HCT116 (cell line): Measurements from ENCODE around the gene ALKBH6.

Experiments
- EZH2 ChIP-seq: fragments of 200-600 bp; sonication (generic); IDR thresholded peaks from 2 replicates; pipeline ENCODE4 v1.6.1; 2017; ENCODE audit warnings: antibody characterized with exemption, mixed run types
- FOSL1 ChIP-seq: IDR thresholded peaks from 2 replicates; pipeline ENCODE4 v1.6.1; 2012; ENCODE audit warnings: low read depth
- POLR2A ChIP-seq: IDR thresholded peaks from 2 replicates; pipeline ENCODE4 v1.7.0; 2011; ENCODE audit warnings: borderline replicate concordance; ENCODE audit not compliant: insufficient read depth, insufficient read length; ENCODE audit errors: extremely low read depth
- TF ChIP-seq, protein P1 (sequence below): IDR thresholded peaks from 2 replicates; pipeline ENCODE4 v1.6.1; 2012
- TF ChIP-seq, protein P2 (sequence below), 3 experiments: fragments of 200-600 bp in 1 of 3; sonication (generic) in 1 of 3; IDR thresholded peaks in 2 of 3; conservative IDR thresholded peaks in 1 of 3; 2 replicates each; pipeline ENCODE4 v1.5.1; 2012 to 2017; ENCODE audit warnings: low read depth in 2 of 3, low read length in 2 of 3, antibody characterized with exemption in 1 of 3, borderline replicate concordance in 1 of 3, control low read depth in 1 of 3, mild to moderate bottlenecking in 1 of 3, mixed read lengths in 1 of 3, mixed run types in 1 of 3, moderate library complexity in 1 of 3; ENCODE audit not compliant: insufficient read depth in 1 of 3

DNA sequence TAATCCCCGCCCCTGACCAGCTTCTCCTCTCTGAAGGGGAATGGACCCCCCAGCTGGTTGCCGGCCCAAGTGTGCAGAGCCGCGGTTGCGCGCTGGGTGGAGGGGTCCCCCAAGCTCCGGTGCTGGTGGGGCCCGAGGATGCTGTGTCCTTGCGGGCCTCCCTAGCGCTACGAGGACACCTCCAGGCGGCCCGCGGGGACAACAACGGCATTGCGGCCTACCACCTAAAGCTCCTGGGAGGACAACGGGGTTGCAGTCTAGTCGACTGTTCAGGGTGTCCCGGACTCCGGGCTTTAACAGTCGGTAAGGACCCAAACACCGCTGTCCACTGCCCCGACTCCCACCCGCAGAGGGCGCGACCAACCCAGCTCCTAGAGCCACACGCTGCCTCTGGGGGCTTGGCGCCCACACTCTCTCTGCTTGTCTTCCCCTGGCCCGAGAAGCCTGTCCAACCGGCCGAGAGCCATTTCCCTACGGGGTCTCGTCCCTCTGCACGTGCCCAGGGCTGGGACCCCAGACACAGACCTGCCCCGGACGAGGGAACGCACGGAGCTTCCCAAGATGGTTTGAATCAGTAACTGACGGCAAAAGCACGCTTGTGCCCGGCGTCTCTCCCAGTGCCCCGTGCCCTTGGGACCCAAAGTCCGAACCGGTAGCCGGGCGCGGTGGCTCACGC lies 20.0 kb downstream of the ALKBH6 start:
- TF ChIP-seq, protein P1, sequence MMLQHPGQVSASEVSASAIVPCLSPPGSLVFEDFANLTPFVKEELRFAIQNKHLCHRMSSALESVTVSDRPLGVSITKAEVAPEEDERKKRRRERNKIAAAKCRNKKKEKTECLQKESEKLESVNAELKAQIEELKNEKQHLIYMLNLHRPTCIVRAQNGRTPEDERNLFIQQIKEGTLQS = no peak
- TF ChIP-seq, protein P2, sequence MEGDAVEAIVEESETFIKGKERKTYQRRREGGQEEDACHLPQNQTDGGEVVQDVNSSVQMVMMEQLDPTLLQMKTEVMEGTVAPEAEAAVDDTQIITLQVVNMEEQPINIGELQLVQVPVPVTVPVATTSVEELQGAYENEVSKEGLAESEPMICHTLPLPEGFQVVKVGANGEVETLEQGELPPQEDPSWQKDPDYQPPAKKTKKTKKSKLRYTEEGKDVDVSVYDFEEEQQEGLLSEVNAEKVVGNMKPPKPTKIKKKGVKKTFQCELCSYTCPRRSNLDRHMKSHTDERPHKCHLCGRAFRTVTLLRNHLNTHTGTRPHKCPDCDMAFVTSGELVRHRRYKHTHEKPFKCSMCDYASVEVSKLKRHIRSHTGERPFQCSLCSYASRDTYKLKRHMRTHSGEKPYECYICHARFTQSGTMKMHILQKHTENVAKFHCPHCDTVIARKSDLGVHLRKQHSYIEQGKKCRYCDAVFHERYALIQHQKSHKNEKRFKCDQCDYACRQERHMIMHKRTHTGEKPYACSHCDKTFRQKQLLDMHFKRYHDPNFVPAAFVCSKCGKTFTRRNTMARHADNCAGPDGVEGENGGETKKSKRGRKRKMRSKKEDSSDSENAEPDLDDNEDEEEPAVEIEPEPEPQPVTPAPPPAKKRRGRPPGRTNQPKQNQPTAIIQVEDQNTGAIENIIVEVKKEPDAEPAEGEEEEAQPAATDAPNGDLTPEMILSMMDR (IDR thresholded peaks at IDR 0.05 in 2 of 3, conservative IDR thresholded peaks at IDR 0.05 in 1 of 3; ENCODE audit: borderline replicate concordance in 1 of 3, insufficient read depth in 1 of 3, low read depth in 2 of 3, low read length in 2 of 3) = 0 out of 6 replicates have a peak, but pooled peaks of 2 of the 3 experiments have one; percentile 6 to 7
- TF ChIP-seq POLR2A = no peak
- no peak for TF ChIP-seq EZH2
- no peak for TF ChIP-seq FOSL1
